Liver (tissue), 9 donors: Measurements from ENCODE around the gene SLC25A22. TPM values are rescaled to one million over a fixed set of nuclear protein-coding genes. Genes with fewer than 3 reads are reported as not detected.

Experiments
- DNase-seq: peaks from one replicate; pipeline ENCODE4 v3.0.0-alpha.2; 2017; ENCODE audit warnings: low spot score
- H3K27ac ChIP-seq, 2 donors: one replicate each; pipeline ENCODE4 v1.7.0; 2013; ENCODE audit warnings: inconsistent platforms in 2 of 2, low read length in 2 of 2, control low read depth in 1 of 2, low read depth in 1 of 2, mild to moderate bottlenecking in 1 of 2
- H3K27me3 ChIP-seq, 4 donors: one replicate each; pipeline versions ENCODE4 v1.6.1 to v1.7.0; 2013; ENCODE audit warnings: low read length in 3 of 4, inconsistent platforms in 1 of 4, mild to moderate bottlenecking in 1 of 4, moderate library complexity in 1 of 4; ENCODE audit not compliant: control insufficient read depth in 4 of 4, insufficient read depth in 4 of 4
- H3K36me3 ChIP-seq, 4 donors: one replicate each; pipeline versions ENCODE4 v1.6.1 to v1.7.0; 2013; ENCODE audit warnings: low read length in 3 of 4, mild to moderate bottlenecking in 3 of 4, low read depth in 1 of 4, moderate library complexity in 1 of 4; ENCODE audit not compliant: control insufficient read depth in 4 of 4, insufficient read depth in 3 of 4
- H3K4me1 ChIP-seq, 4 donors: one replicate each; pipeline versions ENCODE4 v1.6.1 to v1.7.0; 2013; ENCODE audit warnings: low read length in 3 of 4, mild to moderate bottlenecking in 3 of 4, moderate library complexity in 1 of 4; ENCODE audit not compliant: control insufficient read depth in 4 of 4, insufficient read depth in 4 of 4
- H3K4me3 ChIP-seq, 3 donors: one replicate each; pipeline versions ENCODE4 v1.6.1 to v1.7.0; 2013; ENCODE audit warnings: low read length in 3 of 3, control low read depth in 1 of 3, low read depth in 1 of 3, mild to moderate bottlenecking in 1 of 3
- H3K9ac ChIP-seq, 2 donors: one replicate each; pipeline ENCODE4 v1.7.0; 2013; ENCODE audit warnings: low read length in 2 of 2, mild to moderate bottlenecking in 2 of 2, moderate library complexity in 2 of 2, control low read depth in 1 of 2, low read depth in 1 of 2
- H3K9me3 ChIP-seq, 4 donors: one replicate each; pipeline versions ENCODE4 v1.6.1 to v1.7.0; 2013; ENCODE audit warnings: low read length in 3 of 4; ENCODE audit not compliant: control insufficient read depth in 4 of 4
- EGR1 ChIP-seq, 2 donors: IDR thresholded peaks; 2 replicates each; pipeline ENCODE4 v1.6.1; 2016 to 2018; ENCODE audit warnings: antibody characterized with exemption in 2 of 2, low read depth in 2 of 2
- FOXA1 ChIP-seq: IDR thresholded peaks from 2 replicates; pipeline ENCODE4 v1.6.1; 2016; ENCODE audit warnings: antibody characterized with exemption
- FOXA2 ChIP-seq: IDR thresholded peaks from 2 replicates; pipeline ENCODE4 v1.6.1; 2016; ENCODE audit warnings: antibody characterized with exemption
- HNF4G ChIP-seq: IDR thresholded peaks from 2 replicates; pipeline ENCODE4 v1.6.1; 2016; ENCODE audit warnings: antibody characterized with exemption
- JUND ChIP-seq, 2 donors: IDR thresholded peaks; 2 replicates each; pipeline ENCODE4 v1.6.1; 2016; ENCODE audit warnings: antibody characterized with exemption in 2 of 2
- NR2F2 ChIP-seq: IDR thresholded peaks from 2 replicates; pipeline ENCODE4 v1.6.1; 2016; ENCODE audit warnings: antibody characterized with exemption
- RXRA ChIP-seq, 2 donors: IDR thresholded peaks; 2 replicates each; pipeline ENCODE4 v1.6.1; 2017 to 2018; ENCODE audit warnings: antibody characterized with exemption in 2 of 2, mild to moderate bottlenecking in 1 of 2
- SP1 ChIP-seq: IDR thresholded peaks from 2 replicates; pipeline ENCODE4 v1.6.1; 2018; ENCODE audit warnings: antibody characterized with exemption, mild to moderate bottlenecking
- TAF1 ChIP-seq: conservative IDR thresholded peaks from 2 replicates; pipeline ENCODE4 v1.6.1; 2016; ENCODE audit warnings: antibody characterized with exemption, mild to moderate bottlenecking
- ZBTB33 ChIP-seq: IDR thresholded peaks from 2 replicates; pipeline ENCODE4 v1.6.1; 2016; ENCODE audit warnings: antibody characterized with exemption
- WGBS: extraction: QIAGEN DNeasy Blood & Tissue Kit; methylation state at CpG from one replicate; pipeline ENCODE4 v1.1.7; 2013; 5-methylcytosine and 5-hydroxymethylcytosine counted together
- polyA plus RNA-seq, 2 donors: library from polyadenylated mRNA; stranded (reverse) in 1 of 2; unstranded in 1 of 2; fragments of 200-250 nt in 1 of 2; fragments of >200 nt in 1 of 2; fragmentation: Nextera tagmentation in 1 of 2; extraction: Ambion mirVana in 1 of 2; gene quantifications; one replicate each; pipeline versions ENCODE4 v1.2.1 to v1.2.3, GENCODE V29; 2013 to 2015
- total RNA-seq, 2 donors: library from RNA; depleted of rRNA; stranded (reverse); fragments of >200 nt; gene quantifications; one replicate each; pipeline ENCODE4 v1.2.3, GENCODE V29; 2014
- TF ChIP-seq, protein P1 (sequence below): IDR thresholded peaks from 2 replicates; pipeline ENCODE4 v1.6.1; 2016; ENCODE audit warnings: antibody characterized with exemption, mild to moderate bottlenecking
- TF ChIP-seq, protein P2 (sequence below): IDR thresholded peaks from 2 replicates; pipeline ENCODE4 v1.6.1; 2016; ENCODE audit warnings: antibody characterized with exemption
- donor health status: healthy.
- donor health status: healthy.
- donor health status: healthy.
- donor health status: healthy.
- donor health status: healthy.

SLC25A22 gene
- total and polyA plus RNA-seq, 4 donors: 5.3 to 26.8 (median 12.1) TPM

DNA sequence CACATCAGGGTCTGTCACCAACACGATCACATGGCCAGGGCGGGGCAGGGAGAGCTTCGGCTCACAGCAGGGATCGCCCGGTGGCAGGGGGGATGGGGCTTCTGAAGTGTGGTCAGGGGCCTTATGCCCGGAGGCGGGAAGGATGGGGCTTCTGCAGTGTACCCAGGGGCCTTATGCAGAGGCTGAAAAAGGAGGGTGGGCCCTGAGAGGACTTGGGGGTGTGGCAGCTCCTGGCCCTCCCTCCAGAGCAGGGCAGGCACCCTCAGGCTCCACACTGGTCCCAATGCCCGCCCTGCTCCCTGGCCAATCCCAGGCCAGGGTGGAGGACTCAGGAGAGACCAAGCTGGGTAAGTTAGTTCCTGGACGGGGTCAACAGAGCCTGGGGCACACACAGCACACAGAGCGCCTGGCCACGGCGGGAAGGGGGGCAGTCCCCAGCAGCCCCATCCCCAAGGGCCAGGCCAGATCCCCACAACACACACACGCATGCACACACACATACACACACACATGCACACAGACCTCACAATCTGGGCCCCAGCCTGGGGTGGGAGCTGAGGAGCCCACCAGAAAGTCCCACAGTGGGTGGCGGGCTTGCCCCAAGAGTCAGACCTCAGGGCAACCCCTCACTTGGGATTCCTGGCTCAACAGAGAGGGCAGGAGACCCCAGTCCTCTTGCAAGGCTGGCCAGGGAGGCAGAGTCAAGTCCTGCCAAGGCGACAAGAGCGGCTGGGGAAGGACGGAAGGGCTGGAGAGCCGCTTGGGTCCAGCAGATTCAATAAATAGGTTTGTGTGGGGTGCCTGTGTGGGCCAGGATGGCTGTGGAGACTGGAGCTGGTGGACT lies 7.1 kb downstream of the SLC25A22 start:
- H3K27ac ChIP-seq: no peak overlapping the region
- no peak overlapping the region for H3K4me3 ChIP-seq
- no peaks in the 10 kb centered on the region for H3K9me3 ChIP-seq
- DNase-seq: no peak
- peaks cover 0 to 11% (median 6%) of the 10 kb centered on the region in 4 donors for H3K36me3 ChIP-seq
- 70% methylated on average over 18 of the region's 18 CpGs for WGBS
- H3K4me1 ChIP-seq: peaks cover 4 to 24% (median 13%) of the 10 kb centered on the region in 4 donors
- no peak overlapping the region for H3K9ac ChIP-seq
- TF ChIP-seq RXRA (IDR thresholded peaks at IDR 0.05) (no peak), EGR1 (IDR thresholded peaks at IDR 0.05; ENCODE audit: low read depth in 2 of 2) (no peak), SP1 (no peak), FOXA2 (no peak), FOXA1 (no peak), HNF4G (no peak), ZBTB33 (no peak)
- TF ChIP-seq, protein P1, sequence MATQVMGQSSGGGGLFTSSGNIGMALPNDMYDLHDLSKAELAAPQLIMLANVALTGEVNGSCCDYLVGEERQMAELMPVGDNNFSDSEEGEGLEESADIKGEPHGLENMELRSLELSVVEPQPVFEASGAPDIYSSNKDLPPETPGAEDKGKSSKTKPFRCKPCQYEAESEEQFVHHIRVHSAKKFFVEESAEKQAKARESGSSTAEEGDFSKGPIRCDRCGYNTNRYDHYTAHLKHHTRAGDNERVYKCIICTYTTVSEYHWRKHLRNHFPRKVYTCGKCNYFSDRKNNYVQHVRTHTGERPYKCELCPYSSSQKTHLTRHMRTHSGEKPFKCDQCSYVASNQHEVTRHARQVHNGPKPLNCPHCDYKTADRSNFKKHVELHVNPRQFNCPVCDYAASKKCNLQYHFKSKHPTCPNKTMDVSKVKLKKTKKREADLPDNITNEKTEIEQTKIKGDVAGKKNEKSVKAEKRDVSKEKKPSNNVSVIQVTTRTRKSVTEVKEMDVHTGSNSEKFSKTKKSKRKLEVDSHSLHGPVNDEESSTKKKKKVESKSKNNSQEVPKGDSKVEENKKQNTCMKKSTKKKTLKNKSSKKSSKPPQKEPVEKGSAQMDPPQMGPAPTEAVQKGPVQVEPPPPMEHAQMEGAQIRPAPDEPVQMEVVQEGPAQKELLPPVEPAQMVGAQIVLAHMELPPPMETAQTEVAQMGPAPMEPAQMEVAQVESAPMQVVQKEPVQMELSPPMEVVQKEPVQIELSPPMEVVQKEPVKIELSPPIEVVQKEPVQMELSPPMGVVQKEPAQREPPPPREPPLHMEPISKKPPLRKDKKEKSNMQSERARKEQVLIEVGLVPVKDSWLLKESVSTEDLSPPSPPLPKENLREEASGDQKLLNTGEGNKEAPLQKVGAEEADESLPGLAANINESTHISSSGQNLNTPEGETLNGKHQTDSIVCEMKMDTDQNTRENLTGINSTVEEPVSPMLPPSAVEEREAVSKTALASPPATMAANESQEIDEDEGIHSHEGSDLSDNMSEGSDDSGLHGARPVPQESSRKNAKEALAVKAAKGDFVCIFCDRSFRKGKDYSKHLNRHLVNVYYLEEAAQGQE: no peak
- no peaks in the 10 kb centered on the region for H3K27me3 ChIP-seq

GRCh38 chr11:789943-790342 lies 8.1 kb downstream of the SLC25A22 start, which contains the start of gene CEND1:
Gene CEND1, minus strand, starts transcription at chr11:790090. Its CDS starts 1,514 bp downstream, at chr11:788576.
- Histone ChIP-seq H3K27me3 (no peaks in the 10 kb centered on the region), H3K9ac (no peak within 1 kb of the TSS), H3K9me3 (no peaks in the 10 kb centered on the region), H3K4me3 (no peak within 1 kb of the TSS), H3K36me3 (peaks cover 0 to 11% (median 6%) of the 10 kb centered on the region in 4 donors), H3K4me1 (peaks cover 2 to 16% (median 10%) of the 10 kb centered on the region in 4 donors), H3K27ac (no peak within 1 kb of the TSS)
- no peak for DNase-seq
- TF ChIP-seq FOXA1: no peak
- TF ChIP-seq JUND (IDR thresholded peaks at IDR 0.05): no peak
- TF ChIP-seq RXRA (IDR thresholded peaks at IDR 0.05): no peak
- TF ChIP-seq TAF1: no peak
- no peak for TF ChIP-seq NR2F2
- TF ChIP-seq, protein P2, sequence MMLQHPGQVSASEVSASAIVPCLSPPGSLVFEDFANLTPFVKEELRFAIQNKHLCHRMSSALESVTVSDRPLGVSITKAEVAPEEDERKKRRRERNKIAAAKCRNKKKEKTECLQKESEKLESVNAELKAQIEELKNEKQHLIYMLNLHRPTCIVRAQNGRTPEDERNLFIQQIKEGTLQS: no peak
- TF ChIP-seq SP1: no peak
- no peak for TF ChIP-seq HNF4G
- WGBS: 8% methylated on average over 44 of the region's 44 CpGs
